ENCODE measurements around the gene LRRC41.

- TF ChIP-seq CTCF (conservative IDR thresholded peaks at IDR 0.05 in 1 of 2, IDR thresholded peaks at IDR 0.05 in 1 of 2; ENCODE audit: low read depth in 1 of 2, low read length in 2 of 2), result no peak
- TF ChIP-seq EZH2 (IDR thresholded peaks at IDR 0.05; ENCODE audit: low read length, missing control alignments), result no peak
These were observed 66.5 kb downstream of the LRRC41 start for GRCh38 chr1:46236882-46237281.
